Peyer's patch (tissue), 4 donors: ENCODE measurements around the gene CDH2.

Experiments
- CTCF ChIP-seq, 6 experiments: fragments of 450-650 bp in 4 of 6; fragments of 200-600 bp in 2 of 6; sonication (generic) in 1 of 6; IDR thresholded peaks; one replicate each; pipeline ENCODE4 v1.5.1; 2017 to 2019; ENCODE audit warnings: antibody characterized with exemption in 6 of 6, mild to moderate bottlenecking in 3 of 6, moderate library complexity in 1 of 6
- POLR2A ChIP-seq, 2 donors: fragments of 450-650 bp; IDR thresholded peaks; one replicate each; pipeline ENCODE4 v1.5.1; 2017; ENCODE audit warnings: antibody characterized with exemption in 2 of 2, mild to moderate bottlenecking in 2 of 2, moderate library complexity in 2 of 2

DNA sequence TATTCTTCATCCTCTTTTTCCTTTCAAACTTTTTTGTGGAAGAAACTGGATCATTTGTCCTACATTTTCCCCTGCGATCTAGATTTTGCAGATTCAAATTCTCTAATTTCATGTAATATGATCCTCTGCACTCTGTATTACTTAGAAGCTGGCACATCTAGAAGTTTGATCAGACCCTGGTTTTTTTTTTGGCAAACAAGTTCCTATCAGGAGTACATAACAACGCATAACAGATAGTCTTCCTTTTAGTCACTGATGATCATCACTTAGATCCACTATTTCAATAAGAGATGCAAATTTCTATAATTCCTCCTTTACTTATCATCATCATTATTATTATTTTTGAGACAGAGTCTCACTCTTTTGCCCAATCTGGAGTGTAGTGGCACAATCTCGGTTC, 117.1 kb downstream of the CDH2 start:
- no peak for TF ChIP-seq POLR2A (IDR thresholded peaks at IDR 0.05)
- TF ChIP-seq CTCF (IDR thresholded peaks at IDR 0.05), result no peak
